HG02623 (cell line): ENCODE results near the gene BROX.
A peak's percentile ranks its signal among the peaks of the same experiment; 100 is the strongest.
"Not testable (repeated sequence)": the region's sequence is repeated elsewhere in the genome, so short reads cannot be mapped to it uniquely, and the experiment has no call there.

Experiments used
- ATAC-seq: cut with Tn5 transposase; IDR thresholded peaks from one replicate; pipeline ENCODE4 v1.9.1; 2021; ENCODE audit warnings: moderate library complexity; ENCODE audit not compliant: unreplicated experiment

Gene BROX

DNA sequence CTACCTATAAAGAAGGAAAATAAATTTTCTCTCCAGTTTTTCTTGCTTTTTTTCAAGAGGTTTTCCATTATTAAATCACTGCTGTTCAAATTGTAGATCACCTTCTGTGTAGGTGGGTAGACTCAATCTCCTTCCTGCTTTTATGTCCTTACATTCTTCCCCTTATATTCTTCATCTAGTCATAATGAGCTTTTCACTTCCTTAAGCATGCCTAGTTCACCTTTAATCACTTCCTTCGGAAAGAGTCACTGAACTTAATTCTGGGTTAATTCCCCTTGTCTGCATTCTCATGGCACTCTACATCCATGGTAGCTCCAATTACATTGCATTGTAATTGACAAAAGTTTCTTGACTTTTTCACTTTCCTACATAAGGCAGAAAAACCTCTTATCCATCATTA is 18.5 kb downstream of the BROX start:
- ATAC-seq: no peak

DNA sequence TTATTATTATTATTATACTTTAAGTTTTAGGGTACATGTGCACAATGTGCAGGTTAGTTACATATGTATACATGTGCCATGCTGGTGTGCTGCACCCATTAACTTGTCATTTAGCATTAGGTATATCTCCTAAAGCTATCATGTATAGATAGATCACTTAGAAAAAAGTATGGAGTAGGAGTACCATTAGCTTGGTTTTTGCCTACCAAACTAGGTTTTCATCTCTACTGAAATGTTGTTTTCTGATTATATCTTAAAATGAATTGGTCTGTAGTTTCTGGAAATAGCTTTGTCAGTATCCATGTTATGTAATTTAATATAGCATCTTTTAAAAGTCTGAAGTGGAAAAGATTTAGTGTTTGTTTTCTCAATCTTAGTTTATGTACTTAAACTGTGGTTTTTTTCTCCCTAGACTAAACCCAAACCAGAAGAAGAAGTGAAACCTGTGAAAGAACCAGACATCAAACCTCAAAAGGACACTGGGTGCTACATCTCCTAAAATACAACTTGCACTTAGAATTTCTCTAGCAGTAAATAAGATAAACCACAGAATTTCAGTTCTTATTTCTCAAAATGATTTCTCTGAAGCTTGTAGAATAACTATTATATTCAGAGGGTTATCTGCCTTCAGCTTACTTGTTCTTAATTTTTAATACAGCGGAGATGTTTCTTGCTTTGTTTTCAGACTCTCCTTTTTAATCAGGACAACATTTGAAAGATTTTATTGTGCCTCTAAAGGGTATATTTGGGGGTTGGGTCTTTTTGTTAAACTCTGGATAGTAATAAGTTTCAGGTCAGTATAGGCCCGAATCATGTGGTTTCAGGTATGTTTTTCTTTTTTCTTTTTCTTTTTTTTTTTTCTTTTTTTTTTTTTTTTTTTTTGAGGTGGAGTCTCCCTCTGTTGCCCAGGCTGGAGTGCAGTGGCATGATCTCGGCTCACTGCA is 20.1 kb downstream of the BROX start:
- ATAC-seq: peak; percentile 94

DNA sequence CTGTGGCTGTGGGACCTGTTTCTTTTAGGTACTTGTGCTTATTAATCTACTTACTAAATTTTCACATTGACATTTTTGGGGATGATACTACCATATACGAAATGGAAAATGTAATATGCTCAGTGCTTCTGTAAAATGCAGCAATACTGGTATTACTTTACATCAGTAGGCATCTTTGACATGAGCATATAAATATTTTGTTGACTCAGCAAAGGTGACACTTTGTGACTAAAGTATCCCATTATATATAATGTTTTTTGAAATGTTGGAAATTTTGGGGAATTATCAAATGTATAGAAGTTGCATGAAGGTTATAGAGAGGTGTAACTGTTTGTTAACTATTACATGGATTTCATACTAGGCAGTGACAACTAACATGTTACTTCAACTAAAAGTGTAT is 22.4 kb downstream of the BROX start:
- ATAC-seq: no peak

DNA sequence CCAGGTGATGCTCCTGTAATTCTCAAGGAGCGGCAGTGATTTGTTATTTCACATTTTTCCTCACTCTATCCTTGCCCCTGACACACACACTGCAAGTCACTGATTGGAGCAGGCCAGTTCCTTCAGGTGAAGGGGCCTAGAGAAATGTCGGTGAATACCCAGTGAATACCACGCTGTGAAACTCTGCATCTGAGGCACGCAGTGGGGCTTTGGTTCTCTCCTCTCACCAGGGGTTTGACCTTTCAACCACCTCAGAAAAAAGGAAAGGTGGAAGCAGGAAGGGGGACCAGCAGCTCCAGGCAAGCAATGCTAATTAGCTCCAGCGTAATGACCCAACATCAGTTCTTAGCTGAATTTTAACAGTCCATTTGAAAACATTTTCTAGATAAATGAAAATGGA is 24.1 kb downstream of the BROX start:
- ATAC-seq: no peak

DNA sequence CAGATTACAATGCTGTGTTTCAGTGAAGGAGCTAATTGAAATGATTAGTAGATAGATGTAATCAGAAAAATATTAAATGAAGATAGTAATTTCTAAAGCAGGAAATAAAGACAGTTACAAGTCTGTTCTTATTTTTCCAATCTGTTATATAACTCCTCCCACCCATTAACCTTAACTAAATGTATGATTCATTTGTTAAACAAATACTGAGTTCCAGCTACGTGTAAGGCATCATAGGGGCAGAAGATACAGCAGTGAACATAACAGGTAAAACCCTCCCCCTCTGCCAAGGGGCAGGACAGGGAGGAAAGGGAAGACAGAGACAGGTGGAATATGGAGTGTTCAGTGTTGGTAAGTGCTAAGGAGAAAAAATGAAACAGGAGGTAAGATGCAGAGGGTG is 24.6 kb downstream of the BROX start, which contains the start of gene FAM177B:
TSS of gene FAM177B (plus strand) at position 231 of the 400 bp plus-strand sequence. CDS start 9,344 bp downstream, outside the sequence.
- ATAC-seq: no peak

DNA sequence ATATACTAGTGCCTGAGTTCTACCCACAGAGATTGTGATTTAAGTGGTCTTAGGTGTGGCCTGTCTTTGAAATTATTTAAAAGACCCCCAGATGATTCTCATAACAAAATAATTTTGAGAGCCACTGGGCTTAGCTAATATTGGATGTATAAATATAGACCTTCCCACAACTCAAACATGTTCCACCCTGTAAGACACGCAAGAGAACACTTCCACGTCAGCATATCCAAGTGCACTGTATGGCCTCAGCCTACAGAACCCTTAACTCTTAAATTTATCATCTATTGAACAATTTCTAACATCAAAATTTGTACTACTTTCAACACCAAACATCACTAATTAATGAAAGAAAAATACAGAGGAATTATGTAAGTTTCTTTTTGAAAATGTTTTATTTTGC is 27.1 kb downstream of the BROX start:
- ATAC-seq: no peak

DNA sequence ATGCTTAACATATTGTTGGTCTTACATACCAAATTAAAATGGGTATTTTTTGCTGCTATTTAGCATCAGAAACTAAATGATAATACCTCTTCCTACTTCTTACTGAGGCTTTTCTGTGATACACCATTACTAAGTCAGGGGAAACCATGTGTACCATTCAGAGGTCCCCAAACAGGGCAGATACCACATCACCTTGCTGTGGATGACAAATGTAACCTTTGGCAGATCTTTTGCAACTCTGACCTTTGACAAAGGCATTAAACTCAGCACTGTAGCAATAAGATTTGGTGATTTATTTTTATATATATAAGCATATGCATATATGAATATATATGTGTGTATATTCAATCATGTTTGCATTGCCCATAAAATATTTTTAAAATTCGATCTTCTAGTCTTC is 27.6 kb downstream of the BROX start:
- no peak for ATAC-seq

DNA sequence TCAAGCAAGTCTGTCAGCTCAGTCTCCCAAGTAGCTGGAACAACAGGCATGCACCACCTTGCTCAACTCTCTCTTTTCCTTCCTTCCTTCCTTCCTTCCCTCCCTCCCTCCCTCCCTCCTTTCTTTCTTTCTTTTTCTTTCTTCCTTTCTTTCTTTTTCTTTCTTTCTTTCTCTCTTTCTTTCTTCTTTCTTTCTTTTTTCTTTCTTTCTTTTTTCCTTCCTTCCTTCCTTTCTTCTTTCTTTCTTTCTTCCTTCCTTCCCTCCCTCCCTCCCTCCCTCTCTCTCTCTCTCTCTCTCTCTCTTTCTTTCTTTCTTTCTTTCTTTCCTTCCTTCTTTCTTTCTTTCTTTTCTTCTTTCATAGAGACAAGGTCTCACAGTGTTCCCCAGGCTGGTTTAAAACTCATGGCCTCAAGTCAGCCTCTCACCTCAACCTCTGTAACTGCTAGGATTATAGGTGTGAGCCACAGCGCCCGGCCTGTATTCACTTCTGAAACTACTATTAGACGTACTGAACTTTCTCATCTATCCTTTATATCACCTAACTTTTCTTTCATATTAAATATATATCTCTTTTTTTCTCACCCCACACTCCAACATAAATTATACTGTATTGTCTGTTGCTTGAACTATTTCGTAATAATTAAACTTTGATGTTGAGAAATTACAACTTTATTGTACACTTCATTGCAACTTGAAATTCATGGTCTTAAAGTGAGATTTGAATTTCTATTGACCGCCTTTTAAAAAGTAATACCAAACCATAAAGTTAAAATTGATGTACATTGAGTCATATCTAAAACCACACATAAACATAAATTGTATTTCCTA is 29.5 kb downstream of the BROX start:
- not testable (repeated sequence) for ATAC-seq

DNA sequence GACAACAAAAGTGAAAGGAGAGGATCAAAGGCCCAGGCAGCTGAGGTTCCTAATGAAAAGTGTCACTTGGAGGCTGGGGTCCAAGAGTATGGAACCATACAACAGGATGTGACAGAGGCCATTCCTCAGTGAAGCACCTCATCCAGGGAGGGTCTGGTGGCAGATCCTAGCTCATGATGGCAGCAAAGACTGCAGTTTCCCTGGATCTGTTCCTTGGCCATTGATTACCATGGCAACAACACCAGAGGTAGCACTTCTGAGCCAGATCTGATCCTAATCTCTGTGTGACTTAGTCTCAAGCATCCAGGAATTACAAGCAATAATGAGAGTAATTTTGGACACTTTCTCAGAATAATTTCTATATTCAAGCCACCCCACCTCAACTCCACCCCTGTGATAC is 37.6 kb downstream of the BROX start:
- no peak for ATAC-seq

DNA sequence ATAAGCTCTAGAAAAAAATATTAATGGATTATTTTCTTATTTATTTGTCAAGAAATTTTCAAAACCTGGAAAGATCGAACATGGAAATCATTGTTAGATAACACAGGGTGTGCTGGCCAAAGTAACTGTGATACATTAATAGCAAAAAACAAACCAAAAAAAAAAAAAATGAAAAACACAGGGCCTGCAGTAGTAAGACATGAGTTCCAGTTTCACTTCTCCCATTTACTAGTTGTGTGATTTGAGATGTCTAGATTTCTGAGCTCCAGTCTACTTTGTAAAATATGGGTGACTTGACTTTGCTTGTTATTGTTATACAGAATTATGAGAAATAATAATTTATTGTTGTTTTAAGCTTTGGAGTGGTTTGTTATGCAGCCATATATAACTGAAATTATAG is 38.3 kb downstream of the BROX start:
- ATAC-seq: peak; percentile 85

DNA sequence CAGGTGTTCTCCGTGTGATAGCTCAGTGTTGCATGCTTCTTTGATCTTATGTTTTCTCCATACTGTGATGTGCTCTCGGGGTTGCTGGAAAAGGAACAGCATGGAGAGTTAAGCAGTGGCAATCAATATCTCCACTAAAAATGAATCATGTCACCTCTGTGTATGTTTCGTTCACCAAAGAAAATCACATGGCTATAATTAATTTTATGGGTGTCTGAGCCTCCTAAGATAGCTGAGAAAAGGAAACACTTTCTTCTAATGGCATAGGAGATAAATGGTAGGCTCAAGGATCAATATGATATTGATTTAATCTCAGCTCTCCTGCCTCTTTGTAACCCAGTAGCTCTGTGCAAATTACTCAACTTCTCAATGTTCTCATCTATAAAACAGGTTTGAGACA is 38.9 kb downstream of the BROX start:
- ATAC-seq: no peak

DNA sequence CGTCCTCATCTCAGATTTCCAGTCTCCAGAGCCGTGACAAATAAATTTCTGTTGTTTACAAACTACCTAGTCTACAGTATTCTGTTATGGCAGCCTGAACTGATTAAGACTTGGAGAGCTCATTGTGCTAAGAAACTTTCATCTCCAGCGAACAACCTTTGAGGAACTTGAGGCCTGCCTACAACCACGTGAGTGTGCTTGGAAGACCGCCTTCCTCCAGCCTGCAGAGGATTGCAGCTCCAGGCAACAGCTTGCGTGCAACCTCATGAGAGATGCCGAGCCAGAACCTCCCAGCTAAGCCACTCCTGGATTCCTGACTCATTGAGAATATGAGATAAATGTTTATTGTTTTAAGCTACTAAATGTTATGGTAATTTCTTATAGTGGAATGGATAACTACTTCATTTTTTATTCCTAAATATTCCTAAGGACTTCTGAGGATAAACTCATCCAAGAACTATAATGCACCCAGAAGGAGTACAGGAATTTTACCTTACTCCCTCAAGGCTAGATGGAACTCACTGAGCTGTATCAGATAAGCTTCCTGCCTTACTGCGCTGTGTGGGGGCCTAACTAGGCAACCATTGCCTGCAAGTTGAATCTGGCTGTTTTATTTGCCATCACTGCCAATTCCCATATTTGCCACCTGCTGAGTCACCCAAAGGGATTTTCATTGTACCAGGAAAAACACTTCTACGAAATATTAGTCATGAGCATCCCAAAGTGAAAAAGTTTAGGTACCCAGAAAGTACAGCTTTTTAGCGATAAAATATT is 42.2 kb downstream of the BROX start:
- ATAC-seq: no peak

DNA sequence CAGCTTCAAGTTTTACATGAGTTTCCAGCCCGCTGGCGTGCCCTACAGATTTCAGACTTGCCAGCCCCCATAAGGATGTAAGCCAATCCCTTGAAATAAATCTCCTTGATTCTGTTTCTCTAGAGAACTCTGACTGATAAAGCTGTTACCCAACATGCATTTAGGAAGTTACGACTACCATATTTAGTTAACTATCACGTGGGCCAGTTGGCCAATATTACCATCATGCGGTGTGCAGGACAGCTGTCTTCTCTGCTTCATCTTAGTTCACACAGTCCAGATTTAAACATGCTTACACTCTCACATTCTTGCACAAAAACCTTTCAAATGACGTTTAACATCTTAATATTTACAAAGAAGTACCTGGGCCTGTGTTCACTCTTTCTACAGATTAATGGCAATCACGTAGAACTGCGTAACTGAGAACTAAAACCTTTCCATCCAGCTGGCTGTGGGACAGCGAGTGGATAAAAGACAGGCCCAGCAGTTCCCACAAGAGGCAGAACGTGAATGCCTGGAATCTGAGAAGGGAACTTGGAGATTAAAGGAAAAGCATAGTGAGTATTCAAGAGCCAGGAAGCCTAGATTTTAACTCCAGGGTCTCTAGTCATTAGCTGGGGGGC is 45.4 kb downstream of the BROX start:
- ATAC-seq: no peak

DNA sequence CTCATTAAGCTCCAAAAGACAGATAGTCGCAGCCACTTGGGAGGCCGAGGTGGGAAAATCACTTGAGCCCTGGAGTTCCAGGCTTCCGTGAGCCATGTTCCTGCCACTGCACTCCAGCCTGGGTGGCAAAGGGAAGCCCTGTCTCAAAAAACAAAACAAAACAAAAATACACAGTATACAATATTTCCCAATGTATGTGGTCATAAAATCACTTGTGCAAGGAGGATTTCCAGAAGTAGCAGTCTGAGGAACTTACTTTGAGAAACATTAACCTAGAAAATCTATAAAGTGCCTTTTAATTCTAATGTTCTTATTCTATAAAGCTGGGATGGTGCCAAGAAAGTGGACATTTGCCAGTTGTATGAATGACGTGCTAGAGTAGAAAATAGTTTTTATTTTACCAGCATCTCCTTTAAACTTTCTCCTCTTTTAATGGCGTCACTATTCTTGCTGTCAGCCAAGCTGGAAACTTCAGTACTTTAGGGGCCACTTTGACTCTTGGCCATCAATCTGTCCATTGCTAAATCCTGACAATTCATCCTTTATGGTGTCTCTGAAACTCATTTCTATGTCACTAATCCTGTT is 47.2 kb downstream of the BROX start:
- no peak for ATAC-seq

DNA sequence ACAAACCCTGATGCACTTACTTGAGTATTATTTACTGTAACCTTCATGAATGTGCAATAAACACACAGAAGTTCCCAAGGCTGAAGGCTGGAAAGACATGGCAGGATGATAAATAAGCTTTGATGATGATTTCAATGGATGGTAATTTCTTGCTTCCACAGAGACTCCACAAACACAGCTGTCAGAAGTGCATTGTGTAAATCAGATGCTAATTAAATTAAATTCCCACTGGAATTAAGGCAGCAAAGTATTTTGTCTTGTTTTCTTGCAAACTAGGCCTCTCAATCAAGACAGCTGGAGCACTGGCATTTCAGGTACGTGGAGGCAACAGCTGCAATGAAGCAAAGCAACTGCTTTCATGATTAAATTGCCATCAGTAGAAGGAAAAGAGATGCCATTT is 48.7 kb downstream of the BROX start:
- no peak for ATAC-seq

DNA sequence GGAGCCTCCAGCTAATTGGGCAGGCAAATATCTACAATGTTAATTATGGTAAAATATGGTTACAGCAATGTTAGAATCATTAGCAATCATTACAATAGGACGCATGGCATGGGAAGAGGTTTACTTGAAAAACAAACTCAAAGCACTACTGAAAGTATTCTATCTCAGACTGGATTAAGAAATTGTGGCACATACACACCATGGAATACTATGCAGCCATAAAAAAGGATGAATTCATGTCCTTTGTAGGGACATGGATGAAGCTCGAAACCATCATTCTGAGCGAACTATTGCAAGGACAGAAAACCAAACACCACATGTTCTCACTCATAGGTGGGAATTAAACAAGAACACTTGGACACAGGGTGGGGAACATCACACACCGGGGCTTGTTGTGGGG is 49.8 kb downstream of the BROX start:
- not testable (repeated sequence) for ATAC-seq

DNA sequence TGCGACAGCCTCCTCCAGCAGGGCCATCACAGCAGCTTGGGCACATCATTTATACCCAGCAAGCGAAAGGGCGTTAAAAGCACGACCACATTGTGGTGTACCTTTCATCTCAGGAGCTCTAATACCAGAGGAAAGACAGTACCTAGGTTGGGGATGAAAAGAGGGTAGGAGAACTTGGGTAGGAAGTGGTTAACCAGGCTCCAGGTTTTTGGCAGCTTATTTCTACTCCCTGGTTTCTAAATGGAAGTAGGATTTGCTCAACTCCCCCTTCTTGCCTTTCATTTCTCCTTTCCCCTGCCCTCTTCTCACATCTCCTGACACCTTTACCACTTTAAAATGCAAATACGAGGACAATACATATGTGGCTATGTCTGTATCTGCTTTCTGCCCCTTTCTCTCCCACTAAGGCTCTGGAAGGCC is 54.8 kb downstream of the BROX start:
- no peak for ATAC-seq

DNA sequence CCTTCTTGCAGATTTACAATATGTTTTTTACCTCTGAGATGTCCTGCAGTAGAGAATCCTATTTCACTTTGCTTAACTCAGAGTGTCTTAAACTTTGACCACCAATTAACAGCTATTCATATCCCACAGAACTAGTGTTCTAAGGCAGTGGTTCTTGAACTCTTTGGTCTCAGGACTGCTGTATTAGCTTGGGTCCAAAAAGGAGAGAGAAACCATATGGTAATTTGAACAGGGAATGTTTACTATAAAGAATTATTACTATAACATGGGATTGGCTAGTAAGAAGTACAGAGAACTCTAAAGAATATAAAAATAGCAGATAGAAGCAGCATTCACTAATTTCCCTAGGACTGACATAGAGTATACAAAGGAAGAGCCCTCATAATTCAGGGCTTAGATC is 56.2 kb downstream of the BROX start:
- no peak for ATAC-seq

DNA sequence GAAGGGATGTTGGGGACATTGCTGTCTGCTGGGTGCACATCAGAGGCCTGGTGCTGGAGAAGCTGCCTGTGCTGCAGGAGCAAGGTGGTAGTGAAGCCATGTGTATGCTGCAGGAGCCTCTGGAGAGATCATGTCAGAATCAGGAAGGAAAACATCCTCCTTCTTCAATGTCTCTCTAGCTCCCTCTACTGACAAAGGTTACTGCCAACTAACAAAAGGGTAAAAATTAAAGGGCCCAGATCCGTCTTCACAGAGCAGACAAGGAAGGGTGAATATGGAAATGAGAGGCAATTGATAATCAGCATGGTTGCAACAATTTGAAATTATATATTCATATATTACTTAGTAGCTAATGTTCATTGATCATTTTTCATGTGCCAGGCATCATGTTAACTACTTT is 56.8 kb downstream of the BROX start:
- ATAC-seq: no peak

DNA sequence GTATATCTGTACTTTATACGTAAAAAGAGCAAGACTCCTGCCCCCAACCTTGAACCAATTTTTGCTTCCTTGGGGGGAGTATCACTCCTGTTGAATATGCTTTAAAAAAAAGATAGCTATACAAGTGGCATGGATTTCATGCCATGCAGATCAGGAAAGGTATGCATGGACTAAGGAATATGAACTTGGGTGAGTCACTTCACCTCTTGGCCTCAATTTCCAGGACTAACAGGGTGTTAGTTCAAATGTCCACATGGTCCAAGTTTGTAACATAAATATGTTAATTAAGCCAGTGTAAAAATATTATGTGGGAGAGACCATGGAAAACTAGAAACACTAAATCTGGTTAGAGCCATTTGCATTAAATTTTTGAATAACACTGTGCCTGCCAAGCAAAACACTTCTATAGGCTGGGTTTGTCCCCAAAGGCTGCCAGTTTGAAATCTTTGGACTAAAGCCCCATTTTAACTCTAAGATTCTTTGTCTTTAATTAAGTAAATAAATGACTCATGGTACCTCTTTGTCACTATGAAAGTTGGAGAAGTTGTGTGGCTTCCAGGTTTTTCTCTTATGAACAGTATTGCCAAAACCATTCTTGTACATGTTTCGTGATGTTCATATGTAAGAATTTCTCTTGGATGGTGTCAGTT is 57.7 kb downstream of the BROX start:
- no peak for ATAC-seq
